ENCODE data around the gene NKX2-2.

DNA sequence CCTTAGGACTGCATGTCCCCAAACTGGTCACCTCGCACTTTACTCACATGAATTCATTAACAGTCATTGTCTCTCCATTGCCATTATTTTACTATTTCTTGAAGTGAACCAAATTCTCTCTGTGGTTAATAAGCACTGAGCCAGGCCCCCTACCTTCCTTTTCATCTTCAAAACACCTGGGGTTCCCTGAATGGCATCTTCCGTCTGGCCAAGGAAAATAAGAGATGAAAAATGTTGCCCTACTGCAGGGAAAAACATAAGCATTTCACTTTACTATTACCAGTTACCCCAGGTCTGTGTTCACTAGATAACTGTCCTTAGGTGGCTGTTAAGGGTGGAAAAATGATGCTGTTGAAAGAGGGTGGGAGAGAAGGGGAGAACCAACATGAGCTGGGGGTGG is 10.0 kb upstream of the NKX2-2 start:
- TF ChIP-seq CTCF (conservative IDR thresholded peaks at IDR 0.05) (no peak), EZH2 (IDR thresholded peaks at IDR 0.05; ENCODE audit: low read depth) (no peak)

Measured in PC-9 (cell line).